ENCODE measurements around the gene FBXO41. TPM values are rescaled to one million over a fixed set of nuclear protein-coding genes. Genes with fewer than 3 reads are reported as not detected.

FBXO41 gene
- total RNA-seq, 1 donor from 2014 or later, result 10.1 TPM

DNA sequence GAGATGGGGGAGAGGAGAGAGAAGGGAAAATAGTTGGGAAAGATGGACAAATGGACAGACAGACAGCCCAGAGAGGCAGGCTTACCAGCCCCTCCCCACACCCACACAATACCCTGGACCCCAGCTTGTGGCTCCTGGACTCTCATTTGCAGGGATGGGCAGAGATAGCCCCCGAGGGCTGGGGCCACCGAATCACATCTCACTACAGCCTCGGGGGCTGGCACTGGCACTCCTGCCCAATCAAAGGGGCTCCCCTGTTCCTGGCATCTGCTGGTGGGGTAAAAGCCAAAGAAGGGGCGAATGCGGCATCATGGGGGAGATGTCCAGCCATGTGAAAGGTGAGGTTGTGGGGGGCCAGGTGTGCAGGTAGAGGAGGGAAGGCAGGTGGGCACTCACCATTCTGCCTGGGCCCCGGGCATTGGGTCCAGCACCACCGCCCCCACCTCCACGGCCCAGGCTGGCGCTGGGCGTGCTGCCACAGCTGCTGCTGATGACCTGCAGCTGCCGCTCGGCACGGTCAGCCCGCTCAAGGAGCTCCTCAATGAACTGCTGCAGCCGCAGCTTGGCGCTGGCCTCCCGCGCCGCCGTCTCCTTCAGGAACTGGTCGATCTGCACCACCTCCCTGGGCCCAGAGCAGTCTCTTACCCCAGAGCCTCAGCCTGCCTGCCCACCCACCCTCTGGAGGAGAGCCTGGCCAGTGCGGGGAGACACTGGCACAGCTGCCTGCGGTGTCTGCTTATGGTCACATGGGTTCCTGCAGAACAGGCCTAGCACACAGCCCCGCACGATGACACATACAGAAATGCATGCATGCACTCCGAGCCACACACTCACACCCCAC, 18.0 kb downstream of the FBXO41 start:
- peak; percentile 31 for DNase-seq (ENCODE audit: low read depth)
- peaks cover 4% of the 10 kb centered on the region for H3K9me3 Mint-ChIP-seq (ENCODE audit: unreplicated experiment)
- H3K9ac ChIP-seq (ENCODE audit: low read length), result no peak overlapping the region
- H4K20me1 ChIP-seq (ENCODE audit: insufficient read depth, low read length), result peaks cover 31% of the 10 kb centered on the region
- no peak for FAIRE-seq
- no peaks in the 10 kb centered on the region for H3K9me3 ChIP-seq (ENCODE audit: insufficient read depth, low read depth, low read length)
- H3K27ac Mint-ChIP-seq (ENCODE audit: unreplicated experiment), result no peak overlapping the region
- H3K4me2 ChIP-seq (ENCODE audit: low read length), result no peak overlapping the region
- H3K36me3 ChIP-seq (ENCODE audit: insufficient read depth, low read length), result no peaks in the 10 kb centered on the region
- H3K36me3 Mint-ChIP-seq (ENCODE audit: low read depth, unreplicated experiment), result peaks cover 16% of the 10 kb centered on the region
- no peak overlapping the region for H3K4me3 ChIP-seq (ENCODE audit: insufficient read depth, low read depth, low read length)
- no peak overlapping the region for H2AFZ ChIP-seq (ENCODE audit: low read depth, low read length)
- no peak for TF ChIP-seq EZH2 (IDR thresholded peaks at IDR 0.05; ENCODE audit: insufficient read depth, low read length)
- no peak overlapping the region for H3K4me3 Mint-ChIP-seq (ENCODE audit: unreplicated experiment)
- peaks cover 34% of the 10 kb centered on the region for H3K27me3 ChIP-seq (ENCODE audit: insufficient read depth, low read length)
- H3K27ac ChIP-seq (ENCODE audit: low read depth, low read length), result no peak overlapping the region
- H3K27me3 Mint-ChIP-seq (ENCODE audit: low read depth, unreplicated experiment), result peaks cover 35% of the 10 kb centered on the region
- no peaks in the 10 kb centered on the region for H3K79me2 ChIP-seq (ENCODE audit: insufficient read depth, low read length)
- H3K4me1 ChIP-seq (ENCODE audit: insufficient read depth, low read length), result peaks cover 5% of the 10 kb centered on the region
- peaks cover 14% of the 10 kb centered on the region for H3K4me1 Mint-ChIP-seq (ENCODE audit: low read depth, unreplicated experiment)

DNA sequence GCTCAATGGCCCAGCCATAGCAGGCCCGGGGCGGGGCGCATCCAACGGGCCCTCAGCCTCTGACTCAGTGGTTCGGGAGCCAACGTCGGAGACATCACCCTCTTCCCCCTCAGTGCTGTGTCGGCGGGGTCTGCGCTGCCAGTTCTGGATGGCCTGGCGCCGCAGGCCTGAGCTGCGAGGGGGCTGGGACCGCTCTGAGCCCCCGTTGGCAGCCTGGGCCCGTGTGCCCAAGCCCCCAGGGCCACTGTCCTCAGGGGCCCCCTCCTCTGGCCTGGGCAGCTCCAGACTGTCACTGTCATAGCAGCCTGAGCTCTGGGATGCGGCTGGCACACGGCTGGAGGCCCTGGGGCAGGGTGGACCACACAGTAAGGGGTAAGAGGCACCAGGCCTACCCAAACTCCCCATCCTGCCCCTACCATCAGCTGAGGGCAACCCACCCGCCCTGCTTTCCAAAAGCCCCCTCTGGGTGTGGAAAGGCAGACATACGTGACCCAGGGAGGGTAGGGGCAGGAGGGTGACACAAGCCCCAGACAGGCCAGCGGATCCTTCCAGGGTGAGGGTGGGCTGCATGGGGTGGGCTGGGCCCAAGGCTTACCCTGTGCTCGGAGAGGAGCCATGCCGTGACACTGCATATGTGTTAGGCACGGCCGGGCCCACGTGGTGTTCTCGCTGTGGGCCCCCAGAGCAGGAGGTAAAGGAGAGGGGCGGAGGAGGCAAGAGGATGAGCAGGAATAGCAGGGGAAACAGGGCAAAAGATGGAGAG, 18.8 kb downstream of the FBXO41 start:
- Histone ChIP-seq H3K9ac (ENCODE audit: low read length) (no peak overlapping the region), H3K4me2 (ENCODE audit: low read length) (no peak overlapping the region), H3K27me3 (ENCODE audit: insufficient read depth, low read length) (peaks cover 29% of the 10 kb centered on the region), H3K4me1 (ENCODE audit: insufficient read depth, low read length) (peaks cover 5% of the 10 kb centered on the region), H3K9me3 (ENCODE audit: insufficient read depth, low read depth, low read length) (no peaks in the 10 kb centered on the region), H2AFZ (ENCODE audit: low read depth, low read length) (no peak overlapping the region), H4K20me1 (ENCODE audit: insufficient read depth, low read length) (peaks cover 23% of the 10 kb centered on the region), H3K27ac (ENCODE audit: low read depth, low read length) (no peak overlapping the region), H3K79me2 (ENCODE audit: insufficient read depth, low read length) (no peaks in the 10 kb centered on the region), H3K4me3 (ENCODE audit: insufficient read depth, low read depth, low read length) (no peak overlapping the region), H3K36me3 (ENCODE audit: insufficient read depth, low read length) (no peaks in the 10 kb centered on the region)
- FAIRE-seq, result no peak
- Mint-ChIP-seq H3K36me3 (ENCODE audit: low read depth, unreplicated experiment) (peaks cover 16% of the 10 kb centered on the region), H3K27ac (ENCODE audit: unreplicated experiment) (no peak overlapping the region), H3K4me1 (ENCODE audit: low read depth, unreplicated experiment) (peaks cover 14% of the 10 kb centered on the region), H3K27me3 (ENCODE audit: low read depth, unreplicated experiment) (peaks cover 27% of the 10 kb centered on the region), H3K9me3 (ENCODE audit: unreplicated experiment) (no peaks in the 10 kb centered on the region), H3K4me3 (ENCODE audit: unreplicated experiment) (no peak overlapping the region)
- no peak for DNase-seq (ENCODE audit: low read depth)
- TF ChIP-seq, protein P1, sequence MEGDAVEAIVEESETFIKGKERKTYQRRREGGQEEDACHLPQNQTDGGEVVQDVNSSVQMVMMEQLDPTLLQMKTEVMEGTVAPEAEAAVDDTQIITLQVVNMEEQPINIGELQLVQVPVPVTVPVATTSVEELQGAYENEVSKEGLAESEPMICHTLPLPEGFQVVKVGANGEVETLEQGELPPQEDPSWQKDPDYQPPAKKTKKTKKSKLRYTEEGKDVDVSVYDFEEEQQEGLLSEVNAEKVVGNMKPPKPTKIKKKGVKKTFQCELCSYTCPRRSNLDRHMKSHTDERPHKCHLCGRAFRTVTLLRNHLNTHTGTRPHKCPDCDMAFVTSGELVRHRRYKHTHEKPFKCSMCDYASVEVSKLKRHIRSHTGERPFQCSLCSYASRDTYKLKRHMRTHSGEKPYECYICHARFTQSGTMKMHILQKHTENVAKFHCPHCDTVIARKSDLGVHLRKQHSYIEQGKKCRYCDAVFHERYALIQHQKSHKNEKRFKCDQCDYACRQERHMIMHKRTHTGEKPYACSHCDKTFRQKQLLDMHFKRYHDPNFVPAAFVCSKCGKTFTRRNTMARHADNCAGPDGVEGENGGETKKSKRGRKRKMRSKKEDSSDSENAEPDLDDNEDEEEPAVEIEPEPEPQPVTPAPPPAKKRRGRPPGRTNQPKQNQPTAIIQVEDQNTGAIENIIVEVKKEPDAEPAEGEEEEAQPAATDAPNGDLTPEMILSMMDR (IDR thresholded peaks at IDR 0.05; ENCODE audit: insufficient read depth, low read depth, low read length), result no peak
- no peak for TF ChIP-seq EZH2 (IDR thresholded peaks at IDR 0.05; ENCODE audit: insufficient read depth, low read length)

DNA sequence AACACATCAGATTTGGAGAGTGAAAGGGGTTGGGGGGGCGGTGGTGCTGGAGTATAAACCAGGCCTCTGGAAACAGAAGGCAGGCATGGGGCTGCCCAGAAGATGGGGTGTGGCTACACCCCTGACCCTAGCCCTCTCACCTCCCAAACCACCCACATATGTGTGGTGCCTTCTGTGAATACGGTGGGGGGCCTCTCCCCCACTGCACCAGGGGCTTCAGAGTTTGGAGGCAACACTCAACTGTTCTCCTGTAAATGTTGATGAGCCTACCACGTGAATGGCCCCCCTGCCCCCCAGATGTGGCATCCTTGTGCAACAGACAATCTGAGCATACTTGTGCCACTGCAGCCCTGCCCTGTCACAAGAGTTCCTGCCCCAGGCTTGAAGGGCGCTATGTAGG, 19.5 kb downstream of the FBXO41 start:
- H3K79me2 ChIP-seq (ENCODE audit: insufficient read depth, low read length), result no peaks in the 10 kb centered on the region
- peaks cover 22% of the 10 kb centered on the region for H3K27me3 ChIP-seq (ENCODE audit: insufficient read depth, low read length)
- Mint-ChIP-seq H3K4me3 (ENCODE audit: unreplicated experiment) (no peak overlapping the region), H3K36me3 (ENCODE audit: low read depth, unreplicated experiment) (peaks cover 17% of the 10 kb centered on the region), H3K27me3 (ENCODE audit: low read depth, unreplicated experiment) (peaks cover 20% of the 10 kb centered on the region), H3K27ac (ENCODE audit: unreplicated experiment) (no peak overlapping the region), H3K9me3 (ENCODE audit: unreplicated experiment) (no peaks in the 10 kb centered on the region), H3K4me1 (ENCODE audit: low read depth, unreplicated experiment) (peaks cover 14% of the 10 kb centered on the region)
- H2AFZ ChIP-seq (ENCODE audit: low read depth, low read length), result no peak overlapping the region
- no peak overlapping the region for H3K4me2 ChIP-seq (ENCODE audit: low read length)
- peaks cover 27% of the 10 kb centered on the region for H4K20me1 ChIP-seq (ENCODE audit: insufficient read depth, low read length)
- TF ChIP-seq EZH2 (IDR thresholded peaks at IDR 0.05; ENCODE audit: insufficient read depth, low read length), result no peak
- TF ChIP-seq, protein P1 (IDR thresholded peaks at IDR 0.05; ENCODE audit: insufficient read depth, low read depth, low read length), result no peak
- H3K27ac ChIP-seq (ENCODE audit: low read depth, low read length), result no peak overlapping the region
- DNase-seq (ENCODE audit: low read depth) (no peak), FAIRE-seq (no peak)
- H3K4me1 ChIP-seq (ENCODE audit: insufficient read depth, low read length), result peaks cover 5% of the 10 kb centered on the region
- no peaks in the 10 kb centered on the region for H3K9me3 ChIP-seq (ENCODE audit: insufficient read depth, low read depth, low read length)
- H3K36me3 ChIP-seq (ENCODE audit: insufficient read depth, low read length), result no peaks in the 10 kb centered on the region
- H3K9ac ChIP-seq (ENCODE audit: low read length), result no peak overlapping the region
- H3K4me3 ChIP-seq (ENCODE audit: insufficient read depth, low read depth, low read length), result no peak overlapping the region

All from astrocyte (in vitro differentiated cells and primary cell).